C1 segment of cervical spinal cord (tissue), 14 donors: ENCODE data around the gene DHX58.

Experiments
- DNase-seq, 14 donors: peaks; one replicate each; lab custom pipeline; 2025; lab: John Stamatoyannopoulos, UW

Gene DHX58

GRCh38 chr17:42110301-42111264, 1.9 kb downstream of the DHX58 start:
- no peak for DNase-seq

- DNase-seq: no peak
These were observed 3.4 kb downstream of the DHX58 start for GRCh38 chr17:42109086-42109485.

- DNase-seq: peak in 2 of 14 donors; percentile 35 to 87
These were observed 4.6 kb downstream of the DHX58 start for GRCh38 chr17:42107597-42108576.

- no peak for DNase-seq
These were observed 5.4 kb downstream of the DHX58 start for GRCh38 chr17:42107124-42107523.

GRCh38 chr17:42106009-42106408, 6.5 kb downstream of the DHX58 start:
- DNase-seq: no peak

- DNase-seq: no peak
These were observed 8.2 kb downstream of the DHX58 start for GRCh38 chr17:42104264-42104663.

- DNase-seq: no peak
These were observed 9.1 kb downstream of the DHX58 start for GRCh38 chr17:42103221-42103954.

- peak in 11 of 14 donors; percentile 7 to 77 (median 52) for DNase-seq
These were observed 10.8 kb downstream of the DHX58 start for GRCh38 chr17:42101513-42102292.

- DNase-seq: no peak
These were observed 13.6 kb downstream of the DHX58 start for GRCh38 chr17:42098730-42099399.

- DNase-seq: no peak
These were observed 14.6 kb downstream of the DHX58 start, which contains the start of gene ZNF385C for GRCh38 chr17:42097691-42098631. Gene ZNF385C, minus strand, starts transcription at chr17:42098473. Its CDS starts 35,417 bp downstream, at chr17:42063056.

- no peak for DNase-seq
These were observed 16.0 kb downstream of the DHX58 start for GRCh38 chr17:42096360-42097111.

GRCh38 chr17:42094375-42095069, 18.0 kb downstream of the DHX58 start:
- DNase-seq: no peak

GRCh38 chr17:42092939-42093338, 19.6 kb downstream of the DHX58 start:
- no peak for DNase-seq

- no peak for DNase-seq
These were observed 21.3 kb downstream of the DHX58 start for GRCh38 chr17:42090964-42091790.

- DNase-seq: no peak
These were observed 23.8 kb downstream of the DHX58 start for GRCh38 chr17:42088736-42089135.
